H9 (cell line): ENCODE data around the gene BSPRY. TPM values are rescaled to one million over a fixed set of nuclear protein-coding genes. Genes with fewer than 3 reads are reported as not detected.

ENCODE experiments used
- DNase-seq: peaks from one replicate; pipeline ENCODE4 v3.0.0-alpha.2; 2017
- H2AFZ ChIP-seq: one replicate; pipeline ENCODE4 v1.6.1; 2013; ENCODE audit warnings: mild to moderate bottlenecking, low read length, control low read depth, moderate library complexity
- H2AK5ac ChIP-seq: 2 replicates; pipeline ENCODE4 v1.6.1; 2013; ENCODE audit warnings: low read length, control low read depth, mixed read lengths; ENCODE audit not compliant: insufficient read length
- H2BK120ac ChIP-seq: one replicate; pipeline ENCODE4 v1.6.1; 2013; ENCODE audit warnings: low read depth, mild to moderate bottlenecking, low read length, control low read depth, inconsistent platforms; ENCODE audit not compliant: poor library complexity, severe bottlenecking
- H2BK12ac ChIP-seq: 2 replicates; pipeline ENCODE4 v1.6.1; 2013; ENCODE audit warnings: low read length, control low read depth, mixed read lengths, low read depth; ENCODE audit not compliant: insufficient read length
- H2BK15ac ChIP-seq: 2 replicates; pipeline ENCODE4 v1.6.1; 2013; ENCODE audit warnings: low read depth, low read length, control low read depth
- H2BK20ac ChIP-seq: one replicate; pipeline ENCODE4 v1.6.1; 2013; ENCODE audit warnings: low read depth, mild to moderate bottlenecking, low read length, control low read depth, inconsistent platforms; ENCODE audit not compliant: poor library complexity, severe bottlenecking
- H2BK5ac ChIP-seq: 2 replicates; pipeline ENCODE4 v1.6.1; 2013; ENCODE audit warnings: low read length, control low read depth, mixed read lengths; ENCODE audit not compliant: insufficient read length
- H3K14ac ChIP-seq: 2 replicates; pipeline ENCODE4 v1.6.1; 2013; ENCODE audit warnings: low read length, control low read depth; ENCODE audit not compliant: insufficient read depth
- H3K18ac ChIP-seq: 2 replicates; pipeline ENCODE4 v1.6.1; 2013; ENCODE audit warnings: low read depth, mild to moderate bottlenecking, mixed read lengths, low read length, control low read depth; ENCODE audit not compliant: insufficient read length
- H3K23ac ChIP-seq: 2 replicates; pipeline ENCODE4 v1.6.1; 2013; ENCODE audit warnings: low read length, control low read depth, mixed read lengths, low read depth; ENCODE audit not compliant: insufficient read length
- H3K23me2 ChIP-seq: 2 replicates; pipeline ENCODE4 v1.6.1; 2013; ENCODE audit warnings: low read depth, mild to moderate bottlenecking, mixed read lengths, low read length, control low read depth; ENCODE audit not compliant: insufficient read length, poor library complexity, severe bottlenecking
- H3K27ac ChIP-seq: 2 replicates; pipeline ENCODE4 v1.5.1; 2013; ENCODE audit warnings: low read length, control low read depth, mixed read lengths, low read depth; ENCODE audit not compliant: insufficient read length
- H3K27me3 ChIP-seq: 2 replicates; pipeline ENCODE4 v1.6.1; 2013; ENCODE audit warnings: low read length, control low read depth, inconsistent platforms; ENCODE audit not compliant: insufficient read depth
- H3K4ac ChIP-seq: 2 replicates; pipeline ENCODE4 v1.6.1; 2013; ENCODE audit warnings: low read depth, mild to moderate bottlenecking, control low read depth, inconsistent platforms, low read length, moderate library complexity
- H3K4me1 ChIP-seq: 2 replicates; pipeline ENCODE4 v1.6.1; 2013; ENCODE audit warnings: low read length, control low read depth, inconsistent platforms; ENCODE audit not compliant: insufficient read depth
- H3K4me2 ChIP-seq: 2 replicates; pipeline ENCODE4 v1.6.1; 2013; ENCODE audit warnings: low read length, control low read depth, mixed read lengths; ENCODE audit not compliant: insufficient read length, insufficient read depth
- H3K56ac ChIP-seq: 2 replicates; pipeline ENCODE4 v1.6.1; 2013; ENCODE audit warnings: low read depth, mild to moderate bottlenecking, mixed read lengths, low read length, control low read depth; ENCODE audit not compliant: insufficient read length
- H3K79me1 ChIP-seq: 2 replicates; pipeline ENCODE4 v1.6.1; 2013; ENCODE audit warnings: low read depth, mild to moderate bottlenecking, moderate library complexity, low read length, control low read depth, inconsistent platforms; ENCODE audit not compliant: insufficient read depth, poor library complexity, severe bottlenecking
- H3K79me2 ChIP-seq: 2 replicates; pipeline ENCODE4 v1.6.1; 2013; ENCODE audit warnings: low read length, control low read depth, inconsistent platforms; ENCODE audit not compliant: insufficient read depth
- H3K9ac ChIP-seq: 2 replicates; pipeline ENCODE4 v1.6.1; 2013; ENCODE audit warnings: low read length, control low read depth, mixed read lengths; ENCODE audit not compliant: insufficient read length; ENCODE audit errors: extremely low read depth
- H3K9me3 ChIP-seq: one replicate; pipeline ENCODE4 v1.6.1; 2013; ENCODE audit warnings: low read depth, low read length, inconsistent platforms; ENCODE audit not compliant: control insufficient read depth
- H3T11ph ChIP-seq: one replicate; pipeline ENCODE4 v1.6.1; 2013; ENCODE audit warnings: mild to moderate bottlenecking, low read length, control low read depth, inconsistent platforms
- H4K20me1 ChIP-seq: one replicate; pipeline ENCODE4 v1.6.1; 2013; ENCODE audit not compliant: control insufficient read depth, insufficient read length, insufficient read depth
- H4K5ac ChIP-seq: 2 replicates; pipeline ENCODE4 v1.6.1; 2013; ENCODE audit warnings: low read depth, mild to moderate bottlenecking, mixed read lengths, low read length, control low read depth; ENCODE audit not compliant: insufficient read length
- H4K8ac ChIP-seq: replicated peaks from 2 replicates; pipeline ENCODE4 v1.6.1; 2013; ENCODE audit warnings: low read length, control low read depth, mixed read lengths, low read depth; ENCODE audit not compliant: insufficient read length
- H4K91ac ChIP-seq: 2 replicates; pipeline ENCODE4 v1.6.1; 2013; ENCODE audit warnings: low read depth, mild to moderate bottlenecking, moderate library complexity, mixed read lengths, low read length, control low read depth; ENCODE audit not compliant: insufficient read length
- H3K27ac Mint-ChIP-seq, 3 experiments: 2 replicates in 2 of 3; 3 replicates in 1 of 3; pipeline ENCODE4 v1.8.0; 2020 to 2021; ENCODE audit warnings: mixed read lengths in 3 of 3, mild to moderate bottlenecking in 1 of 3, moderate library complexity in 1 of 3
- H3K27me3 Mint-ChIP-seq: 2 replicates; pipeline ENCODE4 v1.8.0; 2021; ENCODE audit warnings: low read depth, mild to moderate bottlenecking, moderate library complexity, mixed read lengths
- H3K36me3 Mint-ChIP-seq, 3 experiments: 2 replicates in 2 of 3; 3 replicates in 1 of 3; pipeline ENCODE4 v1.8.0; 2020 to 2021; ENCODE audit warnings: low read depth in 3 of 3, mixed read lengths in 3 of 3; ENCODE audit not compliant: insufficient read depth in 1 of 3
- H3K4me1 Mint-ChIP-seq, 2 experiments: 2 replicates each; pipeline ENCODE4 v1.8.0; 2020; ENCODE audit warnings: mixed read lengths in 2 of 2
- H3K4me3 Mint-ChIP-seq, 2 experiments: 2 replicates in 1 of 2; 3 replicates in 1 of 2; pipeline ENCODE4 v1.8.0; 2020 to 2021; ENCODE audit warnings: mild to moderate bottlenecking in 2 of 2, mixed read lengths in 2 of 2, moderate library complexity in 1 of 2
- H3K9me3 Mint-ChIP-seq, 2 experiments: 2 replicates in 1 of 2; 3 replicates in 1 of 2; pipeline ENCODE4 v1.8.0; 2020; ENCODE audit warnings: mild to moderate bottlenecking in 2 of 2, mixed read lengths in 2 of 2, moderate library complexity in 1 of 2
- CTCF ChIP-seq: fragments of 200-600 bp; sonication (generic); conservative IDR thresholded peaks from 3 replicates; pipeline ENCODE4 v1.8.0; 2021; ENCODE audit warnings: antibody characterized with exemption, mild to moderate bottlenecking
- WGBS: extraction: QIAGEN DNeasy Blood & Tissue Kit; methylation state at CpG from one replicate; pipeline ENCODE4 v1.1.7; 2013; ENCODE audit warnings: missing lambda C conversion rate, low lambda C conversion rate, mixed read lengths; ENCODE audit not compliant: insufficient read length; ENCODE audit errors: extremely low coverage; 5-methylcytosine and 5-hydroxymethylcytosine counted together
- total RNA-seq: library from RNA; stranded (reverse); gene quantifications from 2 replicates; pipeline ENCODE4 v1.2.1, GENCODE V29; 2021

BSPRY gene
- total RNA-seq, 1 experiment from 2014 or later: 4.5 TPM

DNA sequence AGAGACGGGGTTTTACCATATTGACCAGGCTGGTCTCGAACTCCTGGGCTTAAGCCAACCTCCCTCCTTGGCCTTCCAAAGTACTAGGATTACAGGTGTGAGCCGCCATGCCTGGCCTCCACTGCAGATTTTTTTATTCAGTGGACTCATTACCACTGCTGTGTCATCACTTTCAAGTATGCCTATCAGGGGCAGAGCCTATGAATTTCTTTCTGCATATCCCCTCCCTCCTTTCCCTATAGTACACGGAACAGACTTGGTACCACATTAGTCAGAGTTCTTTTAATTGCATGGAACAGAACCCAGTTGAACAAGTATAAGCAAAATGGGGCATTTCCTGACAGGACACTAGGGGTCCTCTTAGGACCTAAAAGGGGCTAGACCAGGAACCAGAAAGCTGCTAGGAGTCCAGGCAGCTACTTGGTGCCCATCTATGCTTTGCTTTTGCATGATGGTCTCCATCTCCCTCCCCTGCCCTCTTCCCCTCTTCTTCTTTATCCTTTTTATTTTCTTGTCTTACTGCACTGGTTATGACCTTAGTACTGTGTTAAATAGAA, 5.8 kb downstream of the BSPRY start:
- no peaks in the 10 kb centered on the region for H3K27me3 ChIP-seq
- WGBS: no CpG with 5 or more reads among the region's 4 CpGs
- DNase-seq: no peak

More for the DNA sequence above, 5.8 kb downstream of the BSPRY start:
- Histone ChIP-seq H2BK120ac (no peak overlapping the region), H2BK5ac (no peak overlapping the region), H2AK5ac (no peak overlapping the region), H3T11ph (no peak overlapping the region), H3K79me1 (no peaks in the 10 kb centered on the region), H2BK15ac (no peak overlapping the region), H3K27ac (no peak overlapping the region), H3K23ac (no peak overlapping the region), H3K4me2 (no peak overlapping the region), H4K5ac (no peak overlapping the region), H3K18ac (no peak overlapping the region), H4K20me1 (no peaks in the 10 kb centered on the region), H2BK20ac (no peak overlapping the region), H3K9me3 (no peaks in the 10 kb centered on the region), H2BK12ac (no peak overlapping the region), H3K4me1 (peaks cover 2% of the 10 kb centered on the region; the same call in 1 of the 2 replicates), H3K14ac (no peak overlapping the region), H3K56ac (no peak overlapping the region), H4K8ac (no peak overlapping the region), H3K9ac (no peak overlapping the region), H2AFZ (no peak overlapping the region), H4K91ac (no peak overlapping the region), H3K4ac (no peak overlapping the region), H3K23me2 (peaks cover 4% of the 10 kb centered on the region), H3K79me2 (no peaks in the 10 kb centered on the region)
- Mint-ChIP-seq H3K9me3 (no peaks in the 10 kb centered on the region), H3K4me3 (no peak overlapping the region), H3K27me3 (peaks cover 17% of the 10 kb centered on the region), H3K4me1 (peaks cover 14% of the 10 kb centered on the region in 2 experiments), H3K27ac (no peak overlapping the region), H3K36me3 (no peaks in the 10 kb centered on the region; a peak in 1 of 7 replicates)
- peak; percentile 48 for TF ChIP-seq CTCF
